Tibial artery (tissue), 4 donors: ENCODE data around the gene PGM2.

ENCODE experiments used
- DNase-seq, 2 donors: peaks; one replicate each; pipeline ENCODE4 v3.0.0-alpha.2; 2019
- H3K27ac ChIP-seq, 2 donors: fragments of 200-600 bp; sonication (generic) in 1 of 2; 1 replicate in 1 of 2; 2 replicates in 1 of 2; pipeline ENCODE4 v1.5.1; 2018 to 2019; ENCODE audit warnings: mild to moderate bottlenecking in 1 of 2
- H3K27me3 ChIP-seq, 2 donors: fragments of 200-600 bp; sonication (generic) in 1 of 2; one replicate each; pipeline versions ENCODE4 v1.5.1 to v1.6.0; 2016 to 2019
- H3K36me3 ChIP-seq, 3 donors: fragments of 200-600 bp; sonication (generic) in 2 of 3; one replicate each; pipeline ENCODE4 v1.5.1; 2016 to 2019; ENCODE audit warnings: mild to moderate bottlenecking in 2 of 3
- H3K4me1 ChIP-seq, 4 donors: fragments of 200-600 bp; sonication (generic) in 2 of 4; 1 replicate in 3 of 4; 2 replicates in 1 of 4; pipeline ENCODE4 v1.5.1; 2016 to 2019
- H3K4me3 ChIP-seq, 2 donors: fragments of 200-600 bp; sonication (generic) in 1 of 2; 1 replicate in 1 of 2; 2 replicates in 1 of 2; pipeline ENCODE4 v1.5.1; 2018 to 2019; ENCODE audit warnings: mild to moderate bottlenecking in 2 of 2
- H3K9me3 ChIP-seq, 3 donors: fragments of 200-600 bp; sonication (generic) in 1 of 3; one replicate each; pipeline ENCODE4 v1.5.1; 2016 to 2019
- CTCF ChIP-seq, 2 experiments: fragments of 200-600 bp in 1 of 2; fragments of 450-650 bp in 1 of 2; IDR thresholded peaks; one replicate each; pipeline ENCODE4 v1.5.1; 2017 to 2019; ENCODE audit warnings: antibody characterized with exemption in 2 of 2, mild to moderate bottlenecking in 1 of 2, moderate library complexity in 1 of 2
- intact Hi-C: fragments of 100-400 bp; cut with DNase I; formaldehyde crosslinking; loops from one replicate; pipeline ENCODE4 v1.15.0; 2023; ENCODE audit warnings: low total_unique reads

PGM2 gene

GRCh38 chr4:37797923-37798322, 28.6 kb upstream of the PGM2 start:
- Histone ChIP-seq H3K9me3 (no peaks in the 10 kb centered on the region), H3K27me3 (no peaks in the 10 kb centered on the region), H3K36me3 (no peaks in the 10 kb centered on the region), H3K4me1 (no peaks in the 10 kb centered on the region), H3K4me3 (no peak overlapping the region), H3K27ac (no peak overlapping the region)
- TF ChIP-seq CTCF (IDR thresholded peaks at IDR 0.05), result no peak
- no peak for DNase-seq
- intact Hi-C loops, result no loop called here

GRCh38 chr4:37798616-37799015, 27.9 kb upstream of the PGM2 start:
- intact Hi-C loops, result no loop called here
- no peak for TF ChIP-seq CTCF (IDR thresholded peaks at IDR 0.05)
- DNase-seq, result no peak
- H3K4me1 ChIP-seq, result no peaks in the 10 kb centered on the region
- no peaks in the 10 kb centered on the region for H3K27me3 ChIP-seq
- H3K9me3 ChIP-seq, result no peaks in the 10 kb centered on the region
- H3K36me3 ChIP-seq, result no peaks in the 10 kb centered on the region
- no peak overlapping the region for H3K27ac ChIP-seq
- no peak overlapping the region for H3K4me3 ChIP-seq

- H3K4me1 ChIP-seq, result no peaks in the 10 kb centered on the region
- TF ChIP-seq CTCF (IDR thresholded peaks at IDR 0.05), result no peak
- intact Hi-C loops, result loop anchor here (5.0 to 10.0 kb wide), 3 partner anchors 95 to 237 kb away; partner anchors contain the start of gene TBC1D1
- DNase-seq, result no peak
- no peaks in the 10 kb centered on the region for H3K9me3 ChIP-seq
- H3K4me3 ChIP-seq, result no peak overlapping the region
- no peaks in the 10 kb centered on the region for H3K27me3 ChIP-seq
- H3K36me3 ChIP-seq, result no peaks in the 10 kb centered on the region
- no peak overlapping the region for H3K27ac ChIP-seq
These were observed 26.4 kb upstream of the PGM2 start for GRCh38 chr4:37799941-37800554.

- TF ChIP-seq CTCF (IDR thresholded peaks at IDR 0.05), result peak; percentile 48 to 56
- DNase-seq, result peak; percentile 23 to 75
- H3K4me1 ChIP-seq, result no peaks in the 10 kb centered on the region
- intact Hi-C loops, result loop anchor here (5.0 to 10.0 kb wide), 3 partner anchors 93 to 235 kb away; partner anchors contain the start of gene TBC1D1
- H3K27ac ChIP-seq, result no peak overlapping the region
- no peaks in the 10 kb centered on the region for H3K27me3 ChIP-seq
- H3K36me3 ChIP-seq, result no peaks in the 10 kb centered on the region
- no peak overlapping the region for H3K4me3 ChIP-seq
- no peaks in the 10 kb centered on the region for H3K9me3 ChIP-seq
These were observed 24.3 kb upstream of the PGM2 start for GRCh38 chr4:37802068-37802666.

GRCh38 chr4:37803348-37803973, 23.0 kb upstream of the PGM2 start:
- no peaks in the 10 kb centered on the region for H3K9me3 ChIP-seq
- no peak for DNase-seq

More at GRCh38 chr4:37803348-37803973, 23.0 kb upstream of the PGM2 start:
- intact Hi-C loops, result loop anchor here (5.0 to 10.0 kb wide), 3 partner anchors 91 to 234 kb away; partner anchors contain the start of gene TBC1D1
- no peaks in the 10 kb centered on the region for H3K27me3 ChIP-seq
- no peaks in the 10 kb centered on the region for H3K4me1 ChIP-seq
- no peaks in the 10 kb centered on the region for H3K36me3 ChIP-seq
- peak; percentile 55 to 61 for TF ChIP-seq CTCF (IDR thresholded peaks at IDR 0.05)
- no peak overlapping the region for H3K4me3 ChIP-seq
- no peak overlapping the region for H3K27ac ChIP-seq
